ENCODE data around the gene SLC25A18.

DNA sequence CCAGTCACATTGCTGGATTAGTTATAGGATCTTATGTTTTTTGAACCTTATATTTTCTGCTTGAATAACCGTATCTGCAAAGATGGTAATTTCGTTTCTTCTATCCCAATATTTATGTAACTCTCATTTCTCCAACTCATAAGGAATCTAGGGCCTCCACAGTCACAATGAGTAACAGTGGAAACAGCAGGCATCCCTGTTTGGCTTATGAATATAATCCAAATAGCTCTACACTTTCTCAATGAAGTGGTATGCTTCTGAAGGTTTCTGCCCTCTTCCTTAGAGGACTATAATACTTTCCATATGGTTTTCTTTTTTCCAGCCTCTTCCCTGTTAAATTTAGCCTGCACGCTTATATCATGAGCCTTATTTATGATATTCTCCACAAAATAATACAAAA, 48.8 kb downstream of the SLC25A18 start:
- TF ChIP-seq POLR2AphosphoS5 (IDR thresholded peaks at IDR 0.05) = no peak
- TF ChIP-seq, protein P1, sequence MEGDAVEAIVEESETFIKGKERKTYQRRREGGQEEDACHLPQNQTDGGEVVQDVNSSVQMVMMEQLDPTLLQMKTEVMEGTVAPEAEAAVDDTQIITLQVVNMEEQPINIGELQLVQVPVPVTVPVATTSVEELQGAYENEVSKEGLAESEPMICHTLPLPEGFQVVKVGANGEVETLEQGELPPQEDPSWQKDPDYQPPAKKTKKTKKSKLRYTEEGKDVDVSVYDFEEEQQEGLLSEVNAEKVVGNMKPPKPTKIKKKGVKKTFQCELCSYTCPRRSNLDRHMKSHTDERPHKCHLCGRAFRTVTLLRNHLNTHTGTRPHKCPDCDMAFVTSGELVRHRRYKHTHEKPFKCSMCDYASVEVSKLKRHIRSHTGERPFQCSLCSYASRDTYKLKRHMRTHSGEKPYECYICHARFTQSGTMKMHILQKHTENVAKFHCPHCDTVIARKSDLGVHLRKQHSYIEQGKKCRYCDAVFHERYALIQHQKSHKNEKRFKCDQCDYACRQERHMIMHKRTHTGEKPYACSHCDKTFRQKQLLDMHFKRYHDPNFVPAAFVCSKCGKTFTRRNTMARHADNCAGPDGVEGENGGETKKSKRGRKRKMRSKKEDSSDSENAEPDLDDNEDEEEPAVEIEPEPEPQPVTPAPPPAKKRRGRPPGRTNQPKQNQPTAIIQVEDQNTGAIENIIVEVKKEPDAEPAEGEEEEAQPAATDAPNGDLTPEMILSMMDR (IDR thresholded peaks at IDR 0.05) = no peak
- no peak for TF ChIP-seq POLR2A (IDR thresholded peaks at IDR 0.05)
